ENCODE measurements around the gene TAF1B. TPM values are rescaled to one million over a fixed set of nuclear protein-coding genes. Genes with fewer than 3 reads are reported as not detected.

Gene TAF1B
- total RNA-seq, 2 donors from 2014 or later = 8.8 to 13.0 TPM

GRCh38 chr2:9966491-9967022, 123.3 kb downstream of the TAF1B start:
- DNase-seq = no peak
- H3K9me3 ChIP-seq = no peaks in the 10 kb centered on the region
- no peaks in the 10 kb centered on the region for H3K4me1 ChIP-seq
- no peak overlapping the region for H3K27ac ChIP-seq
- no peak overlapping the region for H3K4me3 ChIP-seq
- no peaks in the 10 kb centered on the region for H3K27me3 ChIP-seq
- intact Hi-C loops (cut with DNase I) = no loop called here
- no peaks in the 10 kb centered on the region for H3K36me3 ChIP-seq
- H3K9ac ChIP-seq (ENCODE audit: low read depth in 2 of 2, low read length in 2 of 2) = no peak overlapping the region
- no peak for TF ChIP-seq CTCF (IDR thresholded peaks at IDR 0.05)

GRCh38 chr2:9967053-9967775, 123.9 kb downstream of the TAF1B start:
- no peak overlapping the region for H3K4me3 ChIP-seq
- no peaks in the 10 kb centered on the region for H3K4me1 ChIP-seq
- no peak overlapping the region for H3K9ac ChIP-seq (ENCODE audit: low read depth in 2 of 2, low read length in 2 of 2)
- no peaks in the 10 kb centered on the region for H3K9me3 ChIP-seq
- intact Hi-C loops (cut with DNase I) = no loop called here
- no peaks in the 10 kb centered on the region for H3K36me3 ChIP-seq
- H3K27ac ChIP-seq = no peak overlapping the region
- no peak for TF ChIP-seq CTCF (IDR thresholded peaks at IDR 0.05)
- DNase-seq = no peak
- no peaks in the 10 kb centered on the region for H3K27me3 ChIP-seq

- DNase-seq = no peak
- intact Hi-C loops (cut with DNase I) = no loop called here
- no peak overlapping the region for H3K27ac ChIP-seq
Measured at GRCh38 chr2:9968553-9969497, 125.6 kb downstream of the TAF1B start.

GRCh38 chr2:9970200-9971044, 127.1 kb downstream of the TAF1B start:
- H3K9me3 ChIP-seq = no peaks in the 10 kb centered on the region
- TF ChIP-seq CTCF (IDR thresholded peaks at IDR 0.05) = no peak
- H3K27me3 ChIP-seq = no peaks in the 10 kb centered on the region
- DNase-seq = no peak
- H3K4me1 ChIP-seq = no peaks in the 10 kb centered on the region
- intact Hi-C loops (cut with DNase I) = no loop called here
- H3K36me3 ChIP-seq = no peaks in the 10 kb centered on the region
- no peak overlapping the region for H3K9ac ChIP-seq (ENCODE audit: low read depth in 2 of 2, low read length in 2 of 2)
- H3K4me3 ChIP-seq = no peak overlapping the region
- H3K27ac ChIP-seq = no peak overlapping the region

More at GRCh38 chr2:9968553-9969497, 125.6 kb downstream of the TAF1B start:
- H3K4me1 ChIP-seq = no peaks in the 10 kb centered on the region
- no peak overlapping the region for H3K4me3 ChIP-seq
- no peak overlapping the region for H3K9ac ChIP-seq (ENCODE audit: low read depth in 2 of 2, low read length in 2 of 2)
- no peak for TF ChIP-seq CTCF (IDR thresholded peaks at IDR 0.05)
- H3K36me3 ChIP-seq = no peaks in the 10 kb centered on the region
- H3K9me3 ChIP-seq = no peaks in the 10 kb centered on the region
- H3K27me3 ChIP-seq = no peaks in the 10 kb centered on the region
